ENCODE results near the gene AKR1C1.

DNA sequence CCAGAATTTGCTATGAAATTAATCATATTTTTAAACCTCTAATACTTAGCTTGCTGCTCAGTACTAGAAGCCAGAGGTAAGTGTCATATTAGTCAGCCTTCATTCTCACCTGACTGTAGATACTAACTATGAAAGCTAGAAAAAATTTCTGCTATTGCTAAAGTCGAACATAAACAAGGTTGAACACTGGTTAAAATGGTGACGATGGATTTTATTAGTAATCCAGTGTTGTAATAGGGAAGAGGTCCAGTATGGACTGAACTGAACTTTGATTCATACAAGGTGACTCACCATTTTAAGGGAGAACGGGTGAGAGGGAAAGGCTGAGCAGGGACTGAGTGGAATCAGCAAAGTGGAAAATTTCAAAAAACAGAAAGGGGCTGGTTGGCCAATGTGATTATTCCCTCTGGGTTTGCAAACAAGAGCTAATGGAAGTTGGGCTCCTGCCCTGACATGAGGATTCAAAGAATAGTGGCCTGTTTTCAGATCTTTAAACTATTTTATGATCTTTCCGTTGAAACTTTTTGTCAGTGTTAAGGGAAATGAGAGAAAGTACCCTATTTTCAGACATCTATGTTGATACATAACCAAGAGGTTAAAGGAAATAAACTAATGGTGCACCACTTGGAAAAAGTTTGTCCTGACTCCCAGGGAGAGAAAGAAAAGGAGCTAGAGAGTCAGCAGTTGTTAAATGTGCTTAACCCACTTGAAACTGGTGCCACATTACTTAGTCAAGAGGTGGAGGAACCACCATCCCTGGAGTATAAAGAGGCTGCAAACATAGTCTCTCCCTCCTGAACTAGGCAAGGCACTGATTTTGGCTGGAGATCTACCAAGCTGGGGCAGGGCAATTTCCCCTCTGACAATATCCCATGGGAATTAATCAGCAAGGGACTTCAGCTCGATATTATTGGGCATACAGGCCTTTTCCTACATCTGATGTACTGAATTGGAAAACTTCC lies 15.3 kb upstream of the AKR1C1 start:
- TF ChIP-seq, protein P1, sequence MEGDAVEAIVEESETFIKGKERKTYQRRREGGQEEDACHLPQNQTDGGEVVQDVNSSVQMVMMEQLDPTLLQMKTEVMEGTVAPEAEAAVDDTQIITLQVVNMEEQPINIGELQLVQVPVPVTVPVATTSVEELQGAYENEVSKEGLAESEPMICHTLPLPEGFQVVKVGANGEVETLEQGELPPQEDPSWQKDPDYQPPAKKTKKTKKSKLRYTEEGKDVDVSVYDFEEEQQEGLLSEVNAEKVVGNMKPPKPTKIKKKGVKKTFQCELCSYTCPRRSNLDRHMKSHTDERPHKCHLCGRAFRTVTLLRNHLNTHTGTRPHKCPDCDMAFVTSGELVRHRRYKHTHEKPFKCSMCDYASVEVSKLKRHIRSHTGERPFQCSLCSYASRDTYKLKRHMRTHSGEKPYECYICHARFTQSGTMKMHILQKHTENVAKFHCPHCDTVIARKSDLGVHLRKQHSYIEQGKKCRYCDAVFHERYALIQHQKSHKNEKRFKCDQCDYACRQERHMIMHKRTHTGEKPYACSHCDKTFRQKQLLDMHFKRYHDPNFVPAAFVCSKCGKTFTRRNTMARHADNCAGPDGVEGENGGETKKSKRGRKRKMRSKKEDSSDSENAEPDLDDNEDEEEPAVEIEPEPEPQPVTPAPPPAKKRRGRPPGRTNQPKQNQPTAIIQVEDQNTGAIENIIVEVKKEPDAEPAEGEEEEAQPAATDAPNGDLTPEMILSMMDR (IDR thresholded peaks at IDR 0.05), result no peak
- TF ChIP-seq EP300 (IDR thresholded peaks at IDR 0.05), result peak; percentile 18 to 85

Data from tibial nerve (tissue), 4 donors.